Measurements from ENCODE around the gene ITGAV.

ITGAV gene

GRCh38 chr2:186704897-186705296 is 115.0 kb downstream of the ITGAV start:
- DNase-seq (ENCODE audit: insufficient read length) (no peak), FAIRE-seq (no peak)
- no peak for TF ChIP-seq TAF1 (IDR thresholded peaks at IDR 0.05; ENCODE audit: borderline replicate concordance, low read depth, low read length)
- TF ChIP-seq POLR2A (IDR thresholded peaks at IDR 0.05; ENCODE audit: low read depth, low read length): no peak
- no peak for TF ChIP-seq POLR2AphosphoS5 (IDR thresholded peaks at IDR 0.05; ENCODE audit: low read depth, low read length)

GRCh38 chr2:186709529-186710450 is 119.9 kb downstream of the ITGAV start:
- TF ChIP-seq POLR2AphosphoS5 (IDR thresholded peaks at IDR 0.05; ENCODE audit: low read depth, low read length) (no peak), POLR2A (IDR thresholded peaks at IDR 0.05; ENCODE audit: low read depth, low read length) (no peak), TAF1 (IDR thresholded peaks at IDR 0.05; ENCODE audit: borderline replicate concordance, low read depth, low read length) (no peak)
- DNase-seq (ENCODE audit: insufficient read length) (no peak), FAIRE-seq (peak; percentile 42)

- no peak for FAIRE-seq
- TF ChIP-seq POLR2A (IDR thresholded peaks at IDR 0.05; ENCODE audit: low read depth, low read length) (no peak), POLR2AphosphoS5 (IDR thresholded peaks at IDR 0.05; ENCODE audit: low read depth, low read length) (no peak), TAF1 (IDR thresholded peaks at IDR 0.05; ENCODE audit: borderline replicate concordance, low read depth, low read length) (no peak)
- DNase-seq (ENCODE audit: insufficient read length): no peak
These were observed 123.8 kb downstream of the ITGAV start for GRCh38 chr2:186713691-186714090.

GRCh38 chr2:186714611-186715010 is 124.8 kb downstream of the ITGAV start:
- DNase-seq (ENCODE audit: insufficient read length): no peak
- no peak for FAIRE-seq
- TF ChIP-seq TAF1 (IDR thresholded peaks at IDR 0.05; ENCODE audit: borderline replicate concordance, low read depth, low read length) (no peak), POLR2AphosphoS5 (IDR thresholded peaks at IDR 0.05; ENCODE audit: low read depth, low read length) (no peak), POLR2A (IDR thresholded peaks at IDR 0.05; ENCODE audit: low read depth, low read length) (no peak)

- TF ChIP-seq POLR2A (IDR thresholded peaks at IDR 0.05; ENCODE audit: low read depth, low read length) (no peak), POLR2AphosphoS5 (IDR thresholded peaks at IDR 0.05; ENCODE audit: low read depth, low read length) (no peak), TAF1 (IDR thresholded peaks at IDR 0.05; ENCODE audit: borderline replicate concordance, low read depth, low read length) (no peak)
- FAIRE-seq (no peak), DNase-seq (ENCODE audit: insufficient read length) (no peak)
These were observed 126.1 kb downstream of the ITGAV start for GRCh38 chr2:186716004-186716403.

- FAIRE-seq: peak; percentile 17
- TF ChIP-seq POLR2AphosphoS5 (IDR thresholded peaks at IDR 0.05; ENCODE audit: low read depth, low read length): no peak
- no peak for TF ChIP-seq POLR2A (IDR thresholded peaks at IDR 0.05; ENCODE audit: low read depth, low read length)
- TF ChIP-seq TAF1 (IDR thresholded peaks at IDR 0.05; ENCODE audit: borderline replicate concordance, low read depth, low read length): no peak
These were observed 127.0 kb downstream of the ITGAV start for GRCh38 chr2:186716899-186717298.

GRCh38 chr2:186717320-186718007 is 127.6 kb downstream of the ITGAV start:
- FAIRE-seq (peak; percentile 36), DNase-seq (ENCODE audit: insufficient read length) (no peak)
- TF ChIP-seq TAF1 (IDR thresholded peaks at IDR 0.05; ENCODE audit: borderline replicate concordance, low read depth, low read length) (no peak), POLR2A (IDR thresholded peaks at IDR 0.05; ENCODE audit: low read depth, low read length) (no peak), POLR2AphosphoS5 (IDR thresholded peaks at IDR 0.05; ENCODE audit: low read depth, low read length) (no peak)

More at GRCh38 chr2:186716899-186717298, 127.0 kb downstream of the ITGAV start:
- no peak for DNase-seq (ENCODE audit: insufficient read length)

- DNase-seq (ENCODE audit: insufficient read length) (no peak), FAIRE-seq (no peak)
These were observed 128.3 kb downstream of the ITGAV start for GRCh38 chr2:186718122-186718521.

GRCh38 chr2:186718903-186719302 is 129.0 kb downstream of the ITGAV start:
- DNase-seq (ENCODE audit: insufficient read length) (no peak), FAIRE-seq (peak; percentile 17)
- TF ChIP-seq POLR2A (IDR thresholded peaks at IDR 0.05; ENCODE audit: low read depth, low read length): no peak
- no peak for TF ChIP-seq TAF1 (IDR thresholded peaks at IDR 0.05; ENCODE audit: borderline replicate concordance, low read depth, low read length)
- no peak for TF ChIP-seq POLR2AphosphoS5 (IDR thresholded peaks at IDR 0.05; ENCODE audit: low read depth, low read length)

More at GRCh38 chr2:186718122-186718521, 128.3 kb downstream of the ITGAV start:
- TF ChIP-seq POLR2A (IDR thresholded peaks at IDR 0.05; ENCODE audit: low read depth, low read length): no peak
- TF ChIP-seq TAF1 (IDR thresholded peaks at IDR 0.05; ENCODE audit: borderline replicate concordance, low read depth, low read length): no peak
- TF ChIP-seq POLR2AphosphoS5 (IDR thresholded peaks at IDR 0.05; ENCODE audit: low read depth, low read length): no peak

GRCh38 chr2:186721956-186722355 is 132.1 kb downstream of the ITGAV start:
- FAIRE-seq: no peak
- TF ChIP-seq TAF1 (IDR thresholded peaks at IDR 0.05; ENCODE audit: borderline replicate concordance, low read depth, low read length): no peak
- no peak for TF ChIP-seq POLR2AphosphoS5 (IDR thresholded peaks at IDR 0.05; ENCODE audit: low read depth, low read length)
- no peak for TF ChIP-seq POLR2A (IDR thresholded peaks at IDR 0.05; ENCODE audit: low read depth, low read length)
- no peak for DNase-seq (ENCODE audit: insufficient read length)

GRCh38 chr2:186724736-186725135 is 134.9 kb downstream of the ITGAV start:
- DNase-seq (ENCODE audit: insufficient read length) (no peak), FAIRE-seq (no peak)
- TF ChIP-seq POLR2A (IDR thresholded peaks at IDR 0.05; ENCODE audit: low read depth, low read length) (no peak), TAF1 (IDR thresholded peaks at IDR 0.05; ENCODE audit: borderline replicate concordance, low read depth, low read length) (no peak), POLR2AphosphoS5 (IDR thresholded peaks at IDR 0.05; ENCODE audit: low read depth, low read length) (no peak)
